ENCODE measurements around the gene FAM217A.

DNA sequence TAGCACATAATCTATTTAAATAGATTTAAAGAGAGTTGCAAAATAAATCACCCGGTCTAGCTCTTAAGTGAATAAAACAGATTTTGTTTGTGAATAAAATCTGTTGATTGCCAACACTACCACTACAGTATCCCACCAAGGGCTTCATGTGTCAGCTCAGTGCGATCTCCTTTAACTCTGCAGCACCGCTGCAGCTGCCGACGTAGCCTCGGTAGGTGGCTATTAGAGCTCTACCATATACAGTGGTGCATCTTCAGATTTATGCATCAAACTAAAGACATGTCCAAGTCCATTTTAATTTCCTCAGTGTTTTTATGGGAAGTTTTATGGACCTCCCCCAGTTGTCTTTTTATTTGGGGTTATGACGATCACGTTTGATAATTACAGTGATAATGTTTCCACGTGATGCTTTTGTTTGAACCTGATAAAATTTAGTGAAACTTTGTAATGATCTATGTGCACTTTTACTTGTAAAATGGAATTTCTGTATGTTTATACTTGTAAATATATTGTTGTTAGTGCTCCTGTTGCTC, 29.7 kb upstream of the FAM217A start:
- no peak for TF ChIP-seq POLR2A (IDR thresholded peaks at IDR 0.05; ENCODE audit: low read depth, low read length)
- TF ChIP-seq POLR2AphosphoS5 (IDR thresholded peaks at IDR 0.05; ENCODE audit: low read depth, low read length), result no peak
- no peak for TF ChIP-seq SPI1 (IDR thresholded peaks at IDR 0.05; ENCODE audit: low read depth, low read length)
- no peak for TF ChIP-seq PAX5 (IDR thresholded peaks at IDR 0.05; ENCODE audit: insufficient read depth, low read length, severe bottlenecking)

Measured in GM12891 (cell line).